Measurements from ENCODE around the gene VDR.

The VDR gene

DNA sequence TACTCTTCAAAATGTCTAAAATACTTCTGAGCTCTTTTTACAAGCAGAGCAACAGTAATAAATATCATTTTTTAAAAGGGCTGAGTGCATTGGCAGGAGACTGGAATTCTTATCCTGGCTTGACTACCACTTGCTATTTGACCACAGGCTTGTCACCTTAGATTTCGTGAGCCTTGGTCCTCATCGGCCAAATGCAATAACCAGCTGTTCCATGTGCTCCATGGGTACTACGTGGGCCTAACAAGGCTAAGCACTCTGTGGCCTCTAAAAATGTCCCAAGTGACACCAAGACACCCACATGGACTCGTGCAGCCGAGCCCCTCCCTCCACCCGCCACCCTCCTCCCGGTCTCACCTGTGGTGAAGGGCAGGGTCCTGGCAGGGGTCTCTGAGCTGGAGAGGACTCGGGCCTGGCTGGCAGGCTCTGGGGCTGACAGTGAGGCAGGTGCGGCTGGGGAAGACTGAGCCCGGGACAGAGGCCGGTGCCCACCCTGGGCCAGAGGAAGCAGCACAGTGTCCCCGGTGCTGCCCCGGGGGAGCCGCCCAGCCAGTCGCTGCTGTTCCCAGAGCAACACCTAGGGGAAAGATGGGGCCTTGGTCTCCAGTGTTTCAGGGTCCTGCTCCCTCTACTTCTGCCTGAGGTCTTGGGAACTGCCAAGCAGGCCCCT lies 111.6 kb downstream of the VDR start:
- DNase-seq (ENCODE audit: low spot score), result no peak

- DNase-seq (ENCODE audit: low spot score), result no peak
Observed at GRCh38 chr12:47791874-47792273, 112.9 kb downstream of the VDR start.

All from SW480 (cell line).